ENCODE results near the gene NPVF.

DNA sequence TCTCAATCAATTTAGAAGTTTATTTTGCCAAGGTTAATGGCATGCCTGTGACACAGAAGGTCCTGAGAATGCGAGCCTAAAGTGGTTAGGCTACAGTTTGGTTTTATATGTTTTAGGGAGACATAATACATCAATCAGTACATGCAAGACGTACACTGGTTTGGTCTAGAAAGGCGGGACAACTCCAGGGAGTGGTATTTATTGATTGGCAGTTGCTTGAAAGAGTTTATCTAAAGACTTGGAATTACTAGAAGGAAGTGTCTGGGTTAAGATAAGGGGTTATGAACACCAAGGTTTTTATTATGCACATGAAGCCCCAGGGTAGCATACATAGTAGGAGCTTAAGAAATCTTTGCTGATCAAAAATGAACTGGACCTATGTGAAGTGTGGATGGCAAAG lies 21.5 kb downstream of the NPVF start:
- TF ChIP-seq EZH2 (IDR thresholded peaks at IDR 0.05; ENCODE audit: low read depth, low read length, severe bottlenecking) (no peak), SIN3A (conservative IDR thresholded peaks at IDR 0.05 in 1 of 2, IDR thresholded peaks at IDR 0.05 in 1 of 2; ENCODE audit: low read depth in 1 of 2, low read length in 2 of 2) (no peak), POLR2AphosphoS5 (IDR thresholded peaks at IDR 0.05; ENCODE audit: low read depth, low read length) (no peak), CBX8 (IDR thresholded peaks at IDR 0.05; ENCODE audit: borderline replicate concordance, low read depth, low read length) (no peak), POLR2A (IDR thresholded peaks at IDR 0.05; ENCODE audit: control extremely low read depth in 1 of 2, low read depth in 2 of 2, low read length in 2 of 2) (no peak), CHD1 (IDR thresholded peaks at IDR 0.05; ENCODE audit: low read depth, low read length) (no peak), EP300 (IDR thresholded peaks at IDR 0.05; ENCODE audit: borderline replicate concordance in 1 of 2, low read depth in 2 of 2, low read length in 2 of 2) (no peak), TAF1 (IDR thresholded peaks at IDR 0.05; ENCODE audit: low read depth, low read length) (no peak), CEBPB (IDR thresholded peaks at IDR 0.05; ENCODE audit: low read depth, low read length) (no peak), SAP30 (IDR thresholded peaks at IDR 0.05; ENCODE audit: insufficient read depth, insufficient replicate concordance, low read length) (no peak)
- TF ChIP-seq, protein P1, sequence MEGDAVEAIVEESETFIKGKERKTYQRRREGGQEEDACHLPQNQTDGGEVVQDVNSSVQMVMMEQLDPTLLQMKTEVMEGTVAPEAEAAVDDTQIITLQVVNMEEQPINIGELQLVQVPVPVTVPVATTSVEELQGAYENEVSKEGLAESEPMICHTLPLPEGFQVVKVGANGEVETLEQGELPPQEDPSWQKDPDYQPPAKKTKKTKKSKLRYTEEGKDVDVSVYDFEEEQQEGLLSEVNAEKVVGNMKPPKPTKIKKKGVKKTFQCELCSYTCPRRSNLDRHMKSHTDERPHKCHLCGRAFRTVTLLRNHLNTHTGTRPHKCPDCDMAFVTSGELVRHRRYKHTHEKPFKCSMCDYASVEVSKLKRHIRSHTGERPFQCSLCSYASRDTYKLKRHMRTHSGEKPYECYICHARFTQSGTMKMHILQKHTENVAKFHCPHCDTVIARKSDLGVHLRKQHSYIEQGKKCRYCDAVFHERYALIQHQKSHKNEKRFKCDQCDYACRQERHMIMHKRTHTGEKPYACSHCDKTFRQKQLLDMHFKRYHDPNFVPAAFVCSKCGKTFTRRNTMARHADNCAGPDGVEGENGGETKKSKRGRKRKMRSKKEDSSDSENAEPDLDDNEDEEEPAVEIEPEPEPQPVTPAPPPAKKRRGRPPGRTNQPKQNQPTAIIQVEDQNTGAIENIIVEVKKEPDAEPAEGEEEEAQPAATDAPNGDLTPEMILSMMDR (IDR thresholded peaks at IDR 0.05; ENCODE audit: control extremely low read depth in 1 of 3, insufficient read depth in 1 of 3, low read depth in 1 of 3, low read length in 3 of 3): no peak

Data from H1 (cell line).